IMR-90 (cell line): Measurements from ENCODE around the gene KTN1. TPM values are rescaled to one million over a fixed set of nuclear protein-coding genes. Genes with fewer than 3 reads are reported as not detected.

ENCODE experiments used
- ATAC-seq: fragments of 200-7000 bp; cut with Tn5 transposase; 2 replicates; pipeline ENCODE4 v1.9.1; 2020; ENCODE audit warnings: low read depth, mild to moderate bottlenecking, moderate library complexity
- BruUV-seq: library from RNA; stranded (reverse); fragments of 400-500 nt; replicated peaks from 2 replicates; lab custom pipeline; 2021; lab: Mats Ljungman, UMichigan
- CTCF ChIA-PET: fragments of 300-600 bp; formaldehyde crosslinking; extraction: SDS; loops from one replicate; lab custom pipeline; 2021; ENCODE audit warnings: antibody characterized with exemption; lab: Yijun Ruan, JAX
- POLR2A ChIA-PET: fragments of 300-600 bp; sonication (Branson Sonifier 250); formaldehyde crosslinking; loops from one replicate; lab custom pipeline; 2022; ENCODE audit warnings: antibody characterized with exemption; ENCODE audit not compliant: unreplicated experiment; lab: Charles Lee
- DNase-seq: peaks from one replicate; pipeline ENCODE4 v3.0.0; 2013
- H2AFZ ChIP-seq: replicated peaks from 2 replicates; pipeline ENCODE3; 2013; ENCODE audit warnings: low read length, mild to moderate bottlenecking; ENCODE audit not compliant: poor library complexity
- H2AK5ac ChIP-seq: 2 replicates; pipeline ENCODE4 v1.6.1; 2013; ENCODE audit warnings: low read depth, low read length, inconsistent platforms
- H2AK9ac ChIP-seq: replicated peaks from 2 replicates; pipeline ENCODE3; 2013; ENCODE audit warnings: mild to moderate bottlenecking, low read depth, low read length, moderate library complexity; ENCODE audit not compliant: poor library complexity
- H2BK120ac ChIP-seq: 2 replicates; pipeline ENCODE4 v1.6.1; 2013; ENCODE audit warnings: low read depth, low read length, inconsistent platforms
- H2BK15ac ChIP-seq: 3 replicates; pipeline ENCODE4 v1.6.1; 2013; ENCODE audit warnings: low read depth, low read length, inconsistent platforms
- H2BK20ac ChIP-seq: 2 replicates; pipeline ENCODE4 v1.6.1; 2013; ENCODE audit warnings: low read depth, mild to moderate bottlenecking, inconsistent platforms, low read length, moderate library complexity
- H2BK5ac ChIP-seq: 2 replicates; pipeline ENCODE4 v1.6.1; 2013; ENCODE audit warnings: mild to moderate bottlenecking, low read depth, low read length, inconsistent platforms; ENCODE audit not compliant: poor library complexity, severe bottlenecking
- H3K14ac ChIP-seq: replicated peaks from 2 replicates; pipeline ENCODE4 v1.6.1; 2013; ENCODE audit warnings: low read depth, low read length, inconsistent platforms
- H3K18ac ChIP-seq: 2 replicates; pipeline ENCODE4 v1.6.1; 2013; ENCODE audit warnings: low read depth, low read length, control low read depth
- H3K23ac ChIP-seq: 2 replicates; pipeline ENCODE4 v1.6.1; 2013; ENCODE audit warnings: low read depth, low read length, inconsistent platforms
- H3K27ac ChIP-seq: 2 replicates; pipeline ENCODE4 v1.5.1; 2013; ENCODE audit warnings: mild to moderate bottlenecking, control low read depth, low read length; ENCODE audit not compliant: insufficient read depth
- H3K27me3 ChIP-seq: 2 replicates; pipeline ENCODE4 v1.6.1; 2013; ENCODE audit warnings: low read length; ENCODE audit not compliant: control insufficient read depth, insufficient read depth
- H3K36me3 ChIP-seq: 2 replicates; pipeline ENCODE4 v1.6.1; 2013; ENCODE audit warnings: low read length, mixed read lengths; ENCODE audit not compliant: control insufficient read depth, insufficient read depth
- H3K4ac ChIP-seq: 2 replicates; pipeline ENCODE4 v1.6.1; 2013; ENCODE audit warnings: low read depth, low read length, inconsistent platforms
- H3K4me1 ChIP-seq: 2 replicates; pipeline ENCODE4 v1.6.1; 2013; ENCODE audit warnings: low read length, mixed read lengths; ENCODE audit not compliant: control insufficient read depth, insufficient read depth
- H3K4me2 ChIP-seq: 2 replicates; pipeline ENCODE4 v1.6.1; 2013; ENCODE audit warnings: low read depth, mild to moderate bottlenecking, control low read depth, low read length, moderate library complexity
- H3K4me3 ChIP-seq: 2 replicates; pipeline ENCODE4 v1.5.1; 2013; ENCODE audit warnings: low read depth, mild to moderate bottlenecking, control low read depth, low read length, moderate library complexity; ENCODE audit not compliant: insufficient read depth
- H3K56ac ChIP-seq: 2 replicates; pipeline ENCODE4 v1.6.1; 2013; ENCODE audit warnings: low read length, inconsistent platforms; ENCODE audit not compliant: insufficient read depth; ENCODE audit errors: extremely low read depth
- H3K79me1 ChIP-seq, 2 experiments: 2 replicates each; pipeline ENCODE4 v1.6.1; 2013; ENCODE audit warnings: low read length in 2 of 2, inconsistent platforms in 1 of 2, low read depth in 1 of 2
- H3K9ac ChIP-seq: 2 replicates; pipeline ENCODE4 v1.6.1; 2013; ENCODE audit warnings: low read depth, low read length, control low read depth
- H3K9me1 ChIP-seq: 2 replicates; pipeline ENCODE4 v1.6.1; 2013; ENCODE audit warnings: low read length, inconsistent platforms; ENCODE audit not compliant: insufficient read depth
- H3K9me3 ChIP-seq: 2 replicates; pipeline ENCODE4 v1.6.1; 2013; ENCODE audit warnings: low read length; ENCODE audit not compliant: control insufficient read depth, insufficient read depth
- H4K20me1 ChIP-seq: 2 replicates; pipeline ENCODE4 v1.6.1; 2013; ENCODE audit warnings: low read length, inconsistent platforms; ENCODE audit not compliant: insufficient read depth
- H4K5ac ChIP-seq: 2 replicates; pipeline ENCODE4 v1.6.1; 2013; ENCODE audit warnings: mild to moderate bottlenecking, low read depth, low read length, control low read depth
- H4K8ac ChIP-seq, 2 experiments: 2 replicates each; pipeline ENCODE4 v1.6.1; 2013; ENCODE audit warnings: low read depth in 2 of 2, low read length in 2 of 2, control low read depth in 1 of 2, inconsistent platforms in 1 of 2
- H4K91ac ChIP-seq: 2 replicates; pipeline ENCODE4 v1.6.1; 2013; ENCODE audit warnings: low read depth, low read length, inconsistent platforms; ENCODE audit not compliant: insufficient read depth
- BHLHE40 ChIP-seq: fragments of 150-350 bp; IDR thresholded peaks from 2 replicates; pipeline ENCODE4 v1.6.1; 2016; ENCODE audit warnings: mild to moderate bottlenecking, low read depth, low read length
- MAFK ChIP-seq: IDR thresholded peaks from 2 replicates; pipeline ENCODE4 v1.6.1; 2012; ENCODE audit warnings: low read depth, low read length, improper control_type of control experiment
- NFE2L2 ChIP-seq: fragments of 150-350 bp; IDR thresholded peaks from 2 replicates; pipeline ENCODE4 v1.6.1; 2016; ENCODE audit warnings: low read depth, mild to moderate bottlenecking, low read length
- POLR2A ChIP-seq: IDR thresholded peaks from 2 replicates; pipeline ENCODE4 v1.6.1; 2012; ENCODE audit warnings: mild to moderate bottlenecking, low read depth, low read length
- RFX5 ChIP-seq: IDR thresholded peaks from 2 replicates; pipeline ENCODE4 v1.8.0; 2012; ENCODE audit warnings: low read depth, mild to moderate bottlenecking, low read length, moderate library complexity
- WGBS, 2 experiments: methylation state at CpG; one replicate each; pipeline versions ENCODE4 v1.1.5 to v1.1.7; 2013; ENCODE audit warnings: missing lambda C conversion rate in 2 of 2; ENCODE audit not compliant: insufficient read length in 1 of 2; ENCODE audit errors: extremely low coverage in 2 of 2; 5-methylcytosine and 5-hydroxymethylcytosine counted together
- dilution Hi-C: fragments of 300-500 bp; cut with HindIII; formaldehyde crosslinking; loops from one replicate; pipeline ENCODE4 v1.14.3; 2018; ENCODE audit warnings: low sequenced_read_pairs; ENCODE audit not compliant: unreplicated experiment
- in situ Hi-C: fragments of 300-500 bp; cut with MboI; formaldehyde crosslinking; loops from 3 replicates; pipeline ENCODE4 v1.14.3; 2019; ENCODE audit warnings: low sequenced_read_pairs, inconsistent platforms, mixed read lengths
- intact Hi-C: fragments of 100-400 bp; cut with micrococcal nuclease; formaldehyde crosslinking; loops from 2 replicates; pipeline ENCODE4 v1.10.0; 2022
- polyA plus RNA-seq, 3 experiments: library from polyadenylated mRNA; depleted of rRNA; stranded (reverse); fragments of >200 nt; gene quantifications; 2 replicates each; pipeline ENCODE4 v1.2.3, GENCODE V29; 2012; ENCODE audit warnings: low replicate concordance in 1 of 3
- total RNA-seq: library from RNA; depleted of rRNA; stranded (reverse); fragments of >200 nt; gene quantifications from 2 replicates; pipeline ENCODE4 v1.2.3, GENCODE V29; 2012
- TF ChIP-seq, protein P1 (sequence below): fragments of 150-350 bp; IDR thresholded peaks from 2 replicates; pipeline ENCODE4 v1.6.1; 2016; ENCODE audit warnings: low read depth, mild to moderate bottlenecking, low read length, moderate library complexity, borderline replicate concordance
- TF ChIP-seq, protein P2 (sequence below): conservative IDR thresholded peaks from 2 replicates; pipeline ENCODE4 v1.5.1; 2012; ENCODE audit warnings: mild to moderate bottlenecking, low read depth, low read length, improper control_type of control experiment

Gene KTN1
- total and polyA plus RNA-seq, 2 of the 4 experiments (the other 2 are of a cell fraction) = 42.1 to 57.2 TPM

GRCh38 chr14:55545779-55546178 is 34.2 kb upstream of the KTN1 start:
- TF ChIP-seq BHLHE40 (no peak), POLR2A (no peak), NFE2L2 (no peak), MAFK (no peak), RFX5 (no peak)
- TF ChIP-seq, protein P1, sequence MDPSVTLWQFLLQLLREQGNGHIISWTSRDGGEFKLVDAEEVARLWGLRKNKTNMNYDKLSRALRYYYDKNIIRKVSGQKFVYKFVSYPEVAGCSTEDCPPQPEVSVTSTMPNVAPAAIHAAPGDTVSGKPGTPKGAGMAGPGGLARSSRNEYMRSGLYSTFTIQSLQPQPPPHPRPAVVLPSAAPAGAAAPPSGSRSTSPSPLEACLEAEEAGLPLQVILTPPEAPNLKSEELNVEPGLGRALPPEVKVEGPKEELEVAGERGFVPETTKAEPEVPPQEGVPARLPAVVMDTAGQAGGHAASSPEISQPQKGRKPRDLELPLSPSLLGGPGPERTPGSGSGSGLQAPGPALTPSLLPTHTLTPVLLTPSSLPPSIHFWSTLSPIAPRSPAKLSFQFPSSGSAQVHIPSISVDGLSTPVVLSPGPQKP = no peak
- TF ChIP-seq, protein P2, sequence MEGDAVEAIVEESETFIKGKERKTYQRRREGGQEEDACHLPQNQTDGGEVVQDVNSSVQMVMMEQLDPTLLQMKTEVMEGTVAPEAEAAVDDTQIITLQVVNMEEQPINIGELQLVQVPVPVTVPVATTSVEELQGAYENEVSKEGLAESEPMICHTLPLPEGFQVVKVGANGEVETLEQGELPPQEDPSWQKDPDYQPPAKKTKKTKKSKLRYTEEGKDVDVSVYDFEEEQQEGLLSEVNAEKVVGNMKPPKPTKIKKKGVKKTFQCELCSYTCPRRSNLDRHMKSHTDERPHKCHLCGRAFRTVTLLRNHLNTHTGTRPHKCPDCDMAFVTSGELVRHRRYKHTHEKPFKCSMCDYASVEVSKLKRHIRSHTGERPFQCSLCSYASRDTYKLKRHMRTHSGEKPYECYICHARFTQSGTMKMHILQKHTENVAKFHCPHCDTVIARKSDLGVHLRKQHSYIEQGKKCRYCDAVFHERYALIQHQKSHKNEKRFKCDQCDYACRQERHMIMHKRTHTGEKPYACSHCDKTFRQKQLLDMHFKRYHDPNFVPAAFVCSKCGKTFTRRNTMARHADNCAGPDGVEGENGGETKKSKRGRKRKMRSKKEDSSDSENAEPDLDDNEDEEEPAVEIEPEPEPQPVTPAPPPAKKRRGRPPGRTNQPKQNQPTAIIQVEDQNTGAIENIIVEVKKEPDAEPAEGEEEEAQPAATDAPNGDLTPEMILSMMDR = no peak
- no peak overlapping the region for H3K23ac ChIP-seq
- DNase-seq (no peak), ATAC-seq (no peak)
- no peaks in the 10 kb centered on the region for H3K79me1 ChIP-seq
- H2BK20ac ChIP-seq = no peak overlapping the region
- no peak overlapping the region for H3K9ac ChIP-seq
- no peak overlapping the region for H2BK120ac ChIP-seq
- no peak overlapping the region for H4K91ac ChIP-seq
- no peak overlapping the region for H2AK9ac ChIP-seq
- no peak overlapping the region for H3K18ac ChIP-seq
- H2AK5ac ChIP-seq = no peak overlapping the region
- no peak overlapping the region for H4K5ac ChIP-seq
- no peak overlapping the region for H3K56ac ChIP-seq
- intact Hi-C loops = no loop called here
- no TSS peak for BruUV-seq
- no peaks in the 10 kb centered on the region for H3K9me3 ChIP-seq
- no peak overlapping the region for H3K4ac ChIP-seq
- ChIA-PET CTCF (no interaction called here), POLR2A (no interaction called here)
- H4K8ac ChIP-seq = no peak overlapping the region
- H3K27ac ChIP-seq = no peak overlapping the region
- H3K4me2 ChIP-seq = no peak overlapping the region
- H3K4me3 ChIP-seq = no peak overlapping the region
- H4K20me1 ChIP-seq = no peaks in the 10 kb centered on the region
- dilution Hi-C loops = no loop called here
- H3K4me1 ChIP-seq = peaks cover 4% of the 10 kb centered on the region
- H2AFZ ChIP-seq = no peak overlapping the region
- no peak overlapping the region for H2BK5ac ChIP-seq
- H3K14ac ChIP-seq = no peak overlapping the region
- no peak overlapping the region for H2BK15ac ChIP-seq
- in situ Hi-C loops = no loop called here
- WGBS, 2 experiments = no CpG with 5 or more reads among the region's 1 CpG
- no peaks in the 10 kb centered on the region for H3K36me3 ChIP-seq
- H3K9me1 ChIP-seq = no peaks in the 10 kb centered on the region
- H3K27me3 ChIP-seq = no peaks in the 10 kb centered on the region
